ENCODE data around the gene ALKBH3.

DNA sequence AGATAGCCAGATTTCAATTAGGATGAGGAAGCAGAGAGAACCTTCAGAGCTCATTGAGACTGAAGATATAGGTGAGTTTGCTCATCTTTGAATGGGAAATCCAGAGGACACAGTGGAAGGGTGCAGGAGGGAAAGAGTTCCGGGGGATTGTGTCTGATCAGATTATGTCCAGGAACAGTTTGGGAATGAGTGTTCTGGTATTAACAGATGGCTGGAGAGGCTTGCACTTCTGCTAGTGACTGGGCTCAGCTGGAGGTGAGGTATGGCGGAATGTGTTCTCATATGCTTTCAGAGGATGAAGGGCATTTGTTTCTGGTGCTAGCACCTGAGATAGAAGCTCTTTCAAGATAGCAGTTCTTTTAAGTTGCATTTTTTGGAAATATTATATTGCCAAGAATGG lies 27.6 kb downstream of the ALKBH3 start:
- TF ChIP-seq CTCF (IDR thresholded peaks at IDR 0.05 in 2 of 3, conservative IDR thresholded peaks at IDR 0.05 in 1 of 3; ENCODE audit: control insufficient read depth in 2 of 3, extremely low read depth in 1 of 3, insufficient read depth in 1 of 3, low read depth in 3 of 3, low read length in 3 of 3) (no peak), HDAC6 (IDR thresholded peaks at IDR 0.05; ENCODE audit: unreplicated experiment) (no peak), ZNF217 (IDR thresholded peaks at IDR 0.05) (no peak)
- TF ChIP-seq, protein P1, sequence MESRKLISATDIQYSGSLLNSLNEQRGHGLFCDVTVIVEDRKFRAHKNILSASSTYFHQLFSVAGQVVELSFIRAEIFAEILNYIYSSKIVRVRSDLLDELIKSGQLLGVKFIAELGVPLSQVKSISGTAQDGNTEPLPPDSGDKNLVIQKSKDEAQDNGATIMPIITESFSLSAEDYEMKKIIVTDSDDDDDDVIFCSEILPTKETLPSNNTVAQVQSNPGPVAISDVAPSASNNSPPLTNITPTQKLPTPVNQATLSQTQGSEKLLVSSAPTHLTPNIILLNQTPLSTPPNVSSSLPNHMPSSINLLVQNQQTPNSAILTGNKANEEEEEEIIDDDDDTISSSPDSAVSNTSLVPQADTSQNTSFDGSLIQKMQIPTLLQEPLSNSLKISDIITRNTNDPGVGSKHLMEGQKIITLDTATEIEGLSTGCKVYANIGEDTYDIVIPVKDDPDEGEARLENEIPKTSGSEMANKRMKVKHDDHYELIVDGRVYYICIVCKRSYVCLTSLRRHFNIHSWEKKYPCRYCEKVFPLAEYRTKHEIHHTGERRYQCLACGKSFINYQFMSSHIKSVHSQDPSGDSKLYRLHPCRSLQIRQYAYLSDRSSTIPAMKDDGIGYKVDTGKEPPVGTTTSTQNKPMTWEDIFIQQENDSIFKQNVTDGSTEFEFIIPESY (IDR thresholded peaks at IDR 0.05): no peak

All from GM12878 (cell line).